HEK293T (cell line): ENCODE results near the gene UBR3.

Experiments
- ARNT ChIP-seq: fragments of 450-650 bp; IDR thresholded peaks from 2 replicates; pipeline ENCODE4 v1.6.1; 2017; ENCODE audit warnings: mild to moderate bottlenecking
- BHLHE40 ChIP-seq: fragments of 450-650 bp; IDR thresholded peaks from 2 replicates; pipeline ENCODE4 v1.6.1; 2016; ENCODE audit warnings: mild to moderate bottlenecking, moderate library complexity, borderline replicate concordance
- ELF4 ChIP-seq: fragments of 450-650 bp; IDR thresholded peaks from 2 replicates; pipeline ENCODE4 v1.6.1; 2017; ENCODE audit warnings: antibody characterized with exemption
- FOXA1 ChIP-seq: fragments of 450-650 bp; IDR thresholded peaks from 2 replicates; pipeline ENCODE4 v1.6.1; 2016; ENCODE audit warnings: mild to moderate bottlenecking
- L3MBTL2 ChIP-seq: fragments of 450-650 bp; conservative IDR thresholded peaks from 2 replicates; pipeline ENCODE4 v1.6.1; 2016; ENCODE audit warnings: mild to moderate bottlenecking
- SP1 ChIP-seq: fragments of 450-650 bp; IDR thresholded peaks from 2 replicates; pipeline ENCODE4 v1.6.1; 2017
- SUZ12 ChIP-seq: fragments of 450-650 bp; IDR thresholded peaks from 2 replicates; pipeline ENCODE4 v1.6.1; 2016; ENCODE audit warnings: mild to moderate bottlenecking
- ZNF384 ChIP-seq: fragments of 450-650 bp; IDR thresholded peaks from 2 replicates; pipeline ENCODE4 v1.6.1; 2016
- TF ChIP-seq, protein P1 (sequence below): fragments of 450-650 bp; IDR thresholded peaks from 2 replicates; pipeline ENCODE4 v1.6.1; 2016

GRCh38 chr2:169900686-169901085 lies 73.4 kb downstream of the UBR3 start:
- no peak for TF ChIP-seq ARNT
- no peak for TF ChIP-seq BHLHE40
- TF ChIP-seq ELF4: no peak
- no peak for TF ChIP-seq SP1
- TF ChIP-seq FOXA1: no peak
- TF ChIP-seq, protein P1, sequence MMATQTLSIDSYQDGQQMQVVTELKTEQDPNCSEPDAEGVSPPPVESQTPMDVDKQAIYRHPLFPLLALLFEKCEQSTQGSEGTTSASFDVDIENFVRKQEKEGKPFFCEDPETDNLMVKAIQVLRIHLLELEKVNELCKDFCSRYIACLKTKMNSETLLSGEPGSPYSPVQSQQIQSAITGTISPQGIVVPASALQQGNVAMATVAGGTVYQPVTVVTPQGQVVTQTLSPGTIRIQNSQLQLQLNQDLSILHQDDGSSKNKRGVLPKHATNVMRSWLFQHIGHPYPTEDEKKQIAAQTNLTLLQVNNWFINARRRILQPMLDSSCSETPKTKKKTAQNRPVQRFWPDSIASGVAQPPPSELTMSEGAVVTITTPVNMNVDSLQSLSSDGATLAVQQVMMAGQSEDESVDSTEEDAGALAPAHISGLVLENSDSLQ: no peak
- TF ChIP-seq L3MBTL2: no peak
- no peak for TF ChIP-seq ZNF384
- no peak for TF ChIP-seq SUZ12
